ENCODE data around the gene NEDD9. TPM values are rescaled to one million over a fixed set of nuclear protein-coding genes. Genes with fewer than 3 reads are reported as not detected.

The NEDD9 gene
- total and polyA plus RNA-seq, 10 of the 15 experiments (the other 5 are each of a cell fraction or from before 2014, with no cell fraction given) = 4.9 to 92.6 (median 14.6) TPM

GRCh38 chr6:11198663-11199603 lies 33.5 kb downstream of the NEDD9 start (continued):
- TF ChIP-seq, protein P1, sequence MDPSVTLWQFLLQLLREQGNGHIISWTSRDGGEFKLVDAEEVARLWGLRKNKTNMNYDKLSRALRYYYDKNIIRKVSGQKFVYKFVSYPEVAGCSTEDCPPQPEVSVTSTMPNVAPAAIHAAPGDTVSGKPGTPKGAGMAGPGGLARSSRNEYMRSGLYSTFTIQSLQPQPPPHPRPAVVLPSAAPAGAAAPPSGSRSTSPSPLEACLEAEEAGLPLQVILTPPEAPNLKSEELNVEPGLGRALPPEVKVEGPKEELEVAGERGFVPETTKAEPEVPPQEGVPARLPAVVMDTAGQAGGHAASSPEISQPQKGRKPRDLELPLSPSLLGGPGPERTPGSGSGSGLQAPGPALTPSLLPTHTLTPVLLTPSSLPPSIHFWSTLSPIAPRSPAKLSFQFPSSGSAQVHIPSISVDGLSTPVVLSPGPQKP (IDR thresholded peaks at IDR 0.05; ENCODE audit: low read depth, low read length) = no peak
- TF ChIP-seq, protein P2, sequence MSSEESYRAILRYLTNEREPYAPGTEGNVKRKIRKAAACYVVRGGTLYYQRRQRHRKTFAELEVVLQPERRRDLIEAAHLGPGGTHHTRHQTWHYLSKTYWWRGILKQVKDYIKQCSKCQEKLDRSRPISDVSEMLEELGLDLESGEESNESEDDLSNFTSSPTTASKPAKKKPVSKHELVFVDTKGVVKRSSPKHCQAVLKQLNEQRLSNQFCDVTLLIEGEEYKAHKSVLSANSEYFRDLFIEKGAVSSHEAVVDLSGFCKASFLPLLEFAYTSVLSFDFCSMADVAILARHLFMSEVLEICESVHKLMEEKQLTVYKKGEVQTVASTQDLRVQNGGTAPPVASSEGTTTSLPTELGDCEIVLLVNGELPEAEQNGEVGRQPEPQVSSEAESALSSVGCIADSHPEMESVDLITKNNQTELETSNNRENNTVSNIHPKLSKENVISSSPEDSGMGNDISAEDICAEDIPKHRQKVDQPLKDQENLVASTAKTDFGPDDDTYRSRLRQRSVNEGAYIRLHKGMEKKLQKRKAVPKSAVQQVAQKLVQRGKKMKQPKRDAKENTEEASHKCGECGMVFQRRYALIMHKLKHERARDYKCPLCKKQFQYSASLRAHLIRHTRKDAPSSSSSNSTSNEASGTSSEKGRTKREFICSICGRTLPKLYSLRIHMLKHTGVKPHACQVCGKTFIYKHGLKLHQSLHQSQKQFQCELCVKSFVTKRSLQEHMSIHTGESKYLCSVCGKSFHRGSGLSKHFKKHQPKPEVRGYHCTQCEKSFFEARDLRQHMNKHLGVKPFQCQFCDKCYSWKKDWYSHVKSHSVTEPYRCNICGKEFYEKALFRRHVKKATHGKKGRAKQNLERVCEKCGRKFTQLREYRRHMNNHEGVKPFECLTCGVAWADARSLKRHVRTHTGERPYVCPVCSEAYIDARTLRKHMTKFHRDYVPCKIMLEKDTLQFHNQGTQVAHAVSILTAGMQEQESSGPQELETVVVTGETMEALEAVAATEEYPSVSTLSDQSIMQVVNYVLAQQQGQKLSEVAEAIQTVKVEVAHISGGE (CRISPR knock-in tag; IDR thresholded peaks at IDR 0.05) = no peak
- TF ChIP-seq SMAD5 (IDR thresholded peaks at IDR 0.05; ENCODE audit: low read depth) (no peak), HCFC1 (IDR thresholded peaks at IDR 0.05; ENCODE audit: low read length) (no peak), LARP7 (IDR thresholded peaks at IDR 0.05) (no peak), SMARCA5 (IDR thresholded peaks at IDR 0.05) (no peak), EZH2 (IDR thresholded peaks at IDR 0.05; ENCODE audit: borderline replicate concordance, control insufficient read depth, low read depth, low read length) (no peak), IKZF1 (conservative IDR thresholded peaks at IDR 0.05) (no peak), HDAC2 (IDR thresholded peaks at IDR 0.05) (no peak), PRDM15 (CRISPR knock-in tag; IDR thresholded peaks at IDR 0.05) (no peak), NFXL1 (IDR thresholded peaks at IDR 0.05; ENCODE audit: borderline replicate concordance) (no peak), ZNF207 (IDR thresholded peaks at IDR 0.05; ENCODE audit: borderline replicate concordance) (no peak), RUNX3 (IDR thresholded peaks at IDR 0.05; ENCODE audit: low read length) (peak; percentile 83), RBBP5 (conservative IDR thresholded peaks at IDR 0.05) (no peak)
- TF ChIP-seq, protein P3, sequence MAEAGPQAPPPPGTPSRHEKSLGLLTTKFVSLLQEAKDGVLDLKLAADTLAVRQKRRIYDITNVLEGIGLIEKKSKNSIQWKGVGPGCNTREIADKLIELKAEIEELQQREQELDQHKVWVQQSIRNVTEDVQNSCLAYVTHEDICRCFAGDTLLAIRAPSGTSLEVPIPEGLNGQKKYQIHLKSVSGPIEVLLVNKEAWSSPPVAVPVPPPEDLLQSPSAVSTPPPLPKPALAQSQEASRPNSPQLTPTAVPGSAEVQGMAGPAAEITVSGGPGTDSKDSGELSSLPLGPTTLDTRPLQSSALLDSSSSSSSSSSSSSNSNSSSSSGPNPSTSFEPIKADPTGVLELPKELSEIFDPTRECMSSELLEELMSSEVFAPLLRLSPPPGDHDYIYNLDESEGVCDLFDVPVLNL (IDR thresholded peaks at IDR 0.05; ENCODE audit: low read depth, low read length) = no peak
- TF ChIP-seq, protein P4, sequence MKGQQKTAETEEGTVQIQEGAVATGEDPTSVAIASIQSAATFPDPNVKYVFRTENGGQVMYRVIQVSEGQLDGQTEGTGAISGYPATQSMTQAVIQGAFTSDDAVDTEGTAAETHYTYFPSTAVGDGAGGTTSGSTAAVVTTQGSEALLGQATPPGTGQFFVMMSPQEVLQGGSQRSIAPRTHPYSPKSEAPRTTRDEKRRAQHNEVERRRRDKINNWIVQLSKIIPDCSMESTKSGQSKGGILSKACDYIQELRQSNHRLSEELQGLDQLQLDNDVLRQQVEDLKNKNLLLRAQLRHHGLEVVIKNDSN (IDR thresholded peaks at IDR 0.05; ENCODE audit: borderline replicate concordance, extremely low read length, insufficient read depth, low read depth, low read length) = no peak
- TF ChIP-seq, protein P5, sequence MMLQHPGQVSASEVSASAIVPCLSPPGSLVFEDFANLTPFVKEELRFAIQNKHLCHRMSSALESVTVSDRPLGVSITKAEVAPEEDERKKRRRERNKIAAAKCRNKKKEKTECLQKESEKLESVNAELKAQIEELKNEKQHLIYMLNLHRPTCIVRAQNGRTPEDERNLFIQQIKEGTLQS (IDR thresholded peaks at IDR 0.05; ENCODE audit: borderline replicate concordance, extremely low read depth, low read depth, low read length) = no peak

Measured in GM12878 (cell line).